Osteoblast (primary cell): Measurements from ENCODE around the gene TRAPPC10. TPM values are rescaled to one million over a fixed set of nuclear protein-coding genes. Genes with fewer than 3 reads are reported as not detected.

ENCODE experiments used
- DNase-seq: peaks from one replicate; pipeline ENCODE4 v3.0.0; 2011; ENCODE audit warnings: low spot score, mixed read lengths; ENCODE audit not compliant: insufficient read length; ENCODE audit errors: missing footprints
- H2AFZ ChIP-seq: 2 replicates; pipeline ENCODE4 v1.6.0; 2011; ENCODE audit warnings: mild to moderate bottlenecking, low read length
- H3K27ac ChIP-seq: 2 replicates; pipeline ENCODE4 v1.5.1; 2011; ENCODE audit warnings: mild to moderate bottlenecking, low read depth, low read length, moderate library complexity
- H3K27me3 ChIP-seq: 2 replicates; pipeline ENCODE4 v1.6.0; 2012; ENCODE audit warnings: mild to moderate bottlenecking, control low read depth, inconsistent platforms, low read length, moderate library complexity; ENCODE audit not compliant: insufficient read depth
- H3K36me3 ChIP-seq: 2 replicates; pipeline ENCODE4 v1.5.1; 2011; ENCODE audit warnings: mild to moderate bottlenecking, low read length, control low read depth, moderate library complexity; ENCODE audit not compliant: insufficient read depth
- H3K4me1 ChIP-seq: 2 replicates; pipeline ENCODE4 v1.5.1; 2011; ENCODE audit warnings: mild to moderate bottlenecking, low read length, control low read depth, moderate library complexity; ENCODE audit not compliant: insufficient read depth
- H3K4me2 ChIP-seq: 2 replicates; pipeline ENCODE4 v1.6.0; 2011; ENCODE audit warnings: mild to moderate bottlenecking, low read length; ENCODE audit not compliant: insufficient read depth
- H3K4me3 ChIP-seq: fragments of 200-600 bp; sonication (generic); 3 replicates; pipeline ENCODE4 v1.5.1; 2012; ENCODE audit warnings: mild to moderate bottlenecking, low read length, inconsistent platforms; ENCODE audit not compliant: insufficient read depth
- H3K79me2 ChIP-seq: 2 replicates; pipeline ENCODE4 v1.6.0; 2012; ENCODE audit warnings: mild to moderate bottlenecking, low read length, control low read depth, inconsistent platforms; ENCODE audit not compliant: insufficient read depth
- H3K9me3 ChIP-seq: 2 replicates; pipeline ENCODE4 v1.5.1; 2011; ENCODE audit warnings: low read depth, low read length, control low read depth
- H4K20me1 ChIP-seq: 2 replicates; pipeline ENCODE4 v1.6.0; 2012; ENCODE audit warnings: mild to moderate bottlenecking, low read length, control low read depth; ENCODE audit not compliant: insufficient read depth
- total RNA-seq: library from RNA; depleted of rRNA; stranded (reverse); fragments of >200 nt; gene quantifications from 2 replicates; pipeline ENCODE4 v1.2.3, GENCODE V29; 2012
- TF ChIP-seq, protein P1 (sequence below): IDR thresholded peaks from 2 replicates; pipeline ENCODE4 v1.5.1; 2011; ENCODE audit warnings: mild to moderate bottlenecking, low read depth, low read length, moderate library complexity; ENCODE audit errors: extremely low read depth

The TRAPPC10 gene
- total RNA-seq, 1 donor, result 36.2 TPM

DNA sequence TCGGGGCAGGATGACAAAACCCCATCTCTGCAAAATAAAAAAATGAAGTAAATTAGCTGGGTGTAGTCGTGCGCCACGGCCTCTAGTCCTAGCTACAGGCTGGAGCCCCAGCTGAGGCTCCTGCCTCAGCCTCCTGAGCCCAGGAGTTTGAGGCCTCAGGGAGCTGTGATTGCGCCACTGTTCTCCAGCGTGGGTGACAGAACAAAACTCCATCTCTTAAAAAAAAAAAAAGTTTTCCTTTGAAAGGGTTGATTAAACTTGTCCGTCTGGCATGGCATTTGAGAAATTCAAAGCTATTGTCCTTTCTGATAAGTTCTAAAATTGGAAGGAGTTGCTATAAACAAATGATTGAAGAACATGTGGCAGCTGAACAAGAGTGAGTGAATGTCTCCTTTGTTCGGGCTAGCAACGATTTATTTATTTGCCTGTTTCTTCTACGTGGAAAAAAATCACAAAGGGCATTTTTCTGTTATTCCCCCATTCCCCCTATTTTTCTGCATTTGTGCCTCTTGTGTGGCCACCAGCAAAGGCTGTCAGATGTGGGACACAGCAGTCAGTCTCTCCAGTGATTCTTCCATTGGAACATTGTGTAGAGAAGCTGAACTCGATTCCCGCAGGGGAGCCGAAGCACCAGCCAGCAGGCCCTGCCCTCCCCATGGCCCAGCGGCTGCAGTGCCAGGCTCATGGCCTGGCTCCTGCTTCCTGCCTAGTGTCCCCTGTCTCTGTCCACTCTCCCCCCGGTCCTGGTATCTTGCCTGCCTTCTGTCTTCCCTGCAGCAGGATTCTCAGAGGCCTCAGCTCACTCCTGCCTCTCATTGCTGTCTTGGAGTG, 73.6 kb downstream of the TRAPPC10 start:
- H3K27me3 ChIP-seq, result no peaks in the 10 kb centered on the region
- peaks cover 19% of the 10 kb centered on the region for H4K20me1 ChIP-seq
- peaks cover 2% of the 10 kb centered on the region for H3K79me2 ChIP-seq
- H3K36me3 ChIP-seq, result peaks cover 75% of the 10 kb centered on the region
- no peak for DNase-seq
- no peaks in the 10 kb centered on the region for H3K9me3 ChIP-seq
- TF ChIP-seq, protein P1, sequence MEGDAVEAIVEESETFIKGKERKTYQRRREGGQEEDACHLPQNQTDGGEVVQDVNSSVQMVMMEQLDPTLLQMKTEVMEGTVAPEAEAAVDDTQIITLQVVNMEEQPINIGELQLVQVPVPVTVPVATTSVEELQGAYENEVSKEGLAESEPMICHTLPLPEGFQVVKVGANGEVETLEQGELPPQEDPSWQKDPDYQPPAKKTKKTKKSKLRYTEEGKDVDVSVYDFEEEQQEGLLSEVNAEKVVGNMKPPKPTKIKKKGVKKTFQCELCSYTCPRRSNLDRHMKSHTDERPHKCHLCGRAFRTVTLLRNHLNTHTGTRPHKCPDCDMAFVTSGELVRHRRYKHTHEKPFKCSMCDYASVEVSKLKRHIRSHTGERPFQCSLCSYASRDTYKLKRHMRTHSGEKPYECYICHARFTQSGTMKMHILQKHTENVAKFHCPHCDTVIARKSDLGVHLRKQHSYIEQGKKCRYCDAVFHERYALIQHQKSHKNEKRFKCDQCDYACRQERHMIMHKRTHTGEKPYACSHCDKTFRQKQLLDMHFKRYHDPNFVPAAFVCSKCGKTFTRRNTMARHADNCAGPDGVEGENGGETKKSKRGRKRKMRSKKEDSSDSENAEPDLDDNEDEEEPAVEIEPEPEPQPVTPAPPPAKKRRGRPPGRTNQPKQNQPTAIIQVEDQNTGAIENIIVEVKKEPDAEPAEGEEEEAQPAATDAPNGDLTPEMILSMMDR, result no peak
- H3K4me1 ChIP-seq, result no peaks in the 10 kb centered on the region
- H3K27ac ChIP-seq, result no peak overlapping the region
- no peak overlapping the region for H3K4me2 ChIP-seq
- H2AFZ ChIP-seq, result no peak overlapping the region
- no peak overlapping the region for H3K4me3 ChIP-seq

DNA sequence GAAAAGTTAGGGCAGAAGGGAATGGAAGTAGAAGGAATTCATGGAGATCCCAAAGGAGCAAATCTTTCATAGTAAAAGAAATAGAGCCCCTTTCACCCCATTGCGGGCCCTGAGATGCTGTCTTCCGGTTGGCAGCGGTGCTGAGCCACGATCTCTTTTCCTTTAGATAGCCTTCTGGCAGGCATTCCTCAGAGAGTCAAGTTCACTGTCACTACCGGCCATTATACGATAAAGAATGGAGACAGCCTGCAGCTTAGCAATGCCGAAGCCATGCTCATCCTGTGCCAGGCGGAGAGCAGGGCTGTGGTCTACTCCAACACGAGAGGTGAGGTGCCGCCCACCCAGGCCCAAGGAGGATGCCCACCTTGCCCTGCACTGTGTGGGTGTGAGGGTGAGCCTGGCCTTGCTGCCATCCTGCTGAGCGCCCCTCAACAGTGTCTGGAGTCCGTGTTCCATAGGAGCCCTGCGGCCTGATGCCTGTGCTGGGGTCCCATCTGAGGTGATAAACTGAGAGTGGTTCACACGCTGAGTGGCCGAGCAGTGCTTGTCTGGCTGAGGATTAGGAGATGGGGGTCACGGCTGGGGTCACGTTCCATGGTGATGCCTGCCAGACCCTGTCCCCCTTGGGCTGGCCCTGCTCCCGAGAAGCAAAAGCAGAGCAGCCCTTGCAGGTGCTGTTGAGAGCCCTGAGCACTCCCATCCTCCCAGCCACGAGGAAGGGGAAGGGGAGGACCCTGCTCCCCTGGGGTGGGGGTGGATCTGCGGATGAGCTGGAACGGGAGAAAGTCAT, 74.7 kb downstream of the TRAPPC10 start:
- Histone ChIP-seq H3K27ac (no peak overlapping the region), H2AFZ (no peak overlapping the region), H4K20me1 (peaks cover 19% of the 10 kb centered on the region), H3K9me3 (no peaks in the 10 kb centered on the region), H3K36me3 (peaks cover 79% of the 10 kb centered on the region), H3K4me3 (no peak overlapping the region), H3K79me2 (peaks cover 2% of the 10 kb centered on the region), H3K27me3 (no peaks in the 10 kb centered on the region), H3K4me1 (no peaks in the 10 kb centered on the region), H3K4me2 (no peak overlapping the region)
- DNase-seq, result no peak
- TF ChIP-seq, protein P1, result no peak

DNA sequence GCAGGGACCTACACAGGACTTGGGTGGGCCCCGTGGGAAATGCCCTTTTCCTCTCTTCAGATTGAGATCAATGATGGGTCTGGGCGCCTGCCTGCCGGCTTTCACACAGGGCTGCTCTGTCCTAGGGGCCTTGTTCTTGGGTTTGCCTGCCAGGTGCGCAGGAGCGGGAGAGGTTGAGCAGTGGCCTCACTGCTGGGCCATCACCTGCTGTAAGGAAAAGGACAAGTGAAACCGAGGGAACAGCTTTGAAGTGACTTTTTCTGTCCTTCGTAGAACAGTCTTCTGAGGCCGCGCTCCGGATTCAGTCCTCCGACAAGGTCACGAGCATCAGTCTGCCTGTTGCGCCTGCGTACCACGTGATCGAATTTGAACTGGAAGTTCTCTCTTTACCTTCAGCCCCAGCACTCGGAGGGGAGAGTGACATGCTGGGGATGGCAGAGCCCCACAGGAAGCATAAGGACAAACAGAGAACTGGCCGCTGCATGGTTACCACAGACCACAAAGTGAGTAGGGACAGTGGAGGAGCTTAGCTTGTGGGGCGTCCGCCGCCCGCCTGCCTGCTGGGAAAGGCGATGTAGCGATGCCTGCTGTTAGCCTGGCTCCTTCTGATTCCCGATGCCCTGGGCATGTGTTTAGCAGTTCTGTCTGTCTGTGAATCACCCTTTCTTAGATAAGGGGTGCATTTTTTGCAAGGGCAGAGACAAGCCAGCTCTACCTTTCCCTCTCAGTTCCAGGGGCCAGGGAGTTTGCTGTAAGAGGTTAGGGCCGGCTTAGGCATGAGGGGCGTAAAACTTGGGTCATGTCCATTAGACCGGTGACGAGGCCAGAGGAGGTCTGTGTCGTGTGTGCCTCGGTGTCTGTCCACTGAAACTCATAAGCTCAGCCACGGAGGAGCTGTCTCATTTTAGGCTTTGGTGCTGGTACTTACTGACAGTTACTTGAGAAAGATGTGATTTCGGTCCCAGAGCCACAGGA, 75.6 kb downstream of the TRAPPC10 start:
- Histone ChIP-seq H3K4me3 (no peak overlapping the region), H4K20me1 (peaks cover 19% of the 10 kb centered on the region), H3K27me3 (no peaks in the 10 kb centered on the region), H3K9me3 (no peaks in the 10 kb centered on the region), H3K27ac (no peak overlapping the region), H3K79me2 (peaks cover 2% of the 10 kb centered on the region), H3K4me2 (no peak overlapping the region), H2AFZ (no peak overlapping the region), H3K36me3 (peaks cover 79% of the 10 kb centered on the region), H3K4me1 (no peaks in the 10 kb centered on the region)
- DNase-seq, result peak; percentile 18
- TF ChIP-seq, protein P1, result no peak
